Measurements from ENCODE around the gene CD93.

Gene CD93

DNA sequence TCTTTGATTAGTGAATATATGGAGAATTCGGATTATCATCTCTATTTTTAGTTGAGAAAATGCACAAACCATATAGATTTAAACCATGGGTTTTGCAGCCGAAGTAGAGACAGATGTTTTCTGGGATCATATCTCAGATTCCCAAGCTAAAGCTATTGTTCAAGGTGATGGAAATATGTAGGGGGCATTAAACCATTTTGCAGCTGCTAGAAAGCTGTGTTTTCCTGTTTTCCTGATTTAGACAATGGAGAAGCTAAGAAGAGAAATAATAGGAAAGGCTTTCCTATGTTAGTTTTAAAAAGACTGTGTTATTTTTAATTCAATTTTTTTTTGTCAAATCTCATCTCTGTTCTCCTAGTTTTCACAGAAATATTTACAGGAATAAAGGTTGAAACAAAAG lies 6.2 kb downstream of the CD93 start:
- no peak for DNase-seq

DNA sequence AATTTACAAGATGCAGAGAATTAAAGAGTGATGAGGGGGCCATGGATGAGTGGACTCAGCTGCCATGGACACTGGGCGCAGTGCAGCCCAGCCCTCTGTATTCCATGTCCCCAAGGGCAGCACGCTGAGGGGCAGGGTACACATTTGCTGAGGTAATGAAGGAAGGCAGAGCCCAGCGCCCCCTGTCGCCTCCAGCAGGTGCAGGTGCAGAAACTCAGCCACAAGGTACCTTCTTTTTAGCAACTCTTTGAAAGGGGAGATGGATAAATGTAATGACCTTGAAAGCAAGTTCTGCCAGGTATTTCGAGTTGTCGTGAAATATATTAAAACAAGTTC lies 7.1 kb downstream of the CD93 start:
- DNase-seq, result peak; percentile 47

DNA sequence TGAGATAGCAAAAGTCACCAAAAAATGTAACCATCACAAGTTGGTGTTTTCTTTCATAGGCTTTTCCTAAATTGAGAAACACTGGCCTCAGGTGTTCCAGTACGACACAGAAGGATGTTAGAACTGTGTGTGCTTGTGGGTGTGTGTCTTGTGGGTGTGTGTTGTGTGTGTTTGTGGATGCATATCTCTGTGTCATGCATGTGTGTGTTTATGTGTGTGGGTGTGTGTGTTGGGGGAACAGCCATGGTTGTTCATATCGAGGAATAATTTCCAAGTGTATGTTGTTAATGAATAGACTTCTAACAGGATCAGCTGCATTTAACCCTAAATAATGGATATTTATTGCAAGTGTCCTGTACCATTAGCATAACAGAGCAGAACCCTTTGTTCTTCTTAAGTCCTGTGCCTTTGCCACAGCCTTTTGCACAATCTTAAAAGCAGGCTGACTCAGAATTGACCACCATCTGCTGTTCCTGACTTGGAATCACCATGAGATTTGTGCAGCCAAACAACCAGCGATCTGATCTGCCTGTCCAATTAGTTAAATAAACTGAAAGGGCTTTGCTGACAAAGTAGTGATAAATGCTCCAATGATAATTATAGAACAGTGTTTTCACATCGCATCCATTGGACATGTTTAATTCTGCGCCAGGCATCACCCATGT lies 7.6 kb downstream of the CD93 start:
- no peak for DNase-seq

DNA sequence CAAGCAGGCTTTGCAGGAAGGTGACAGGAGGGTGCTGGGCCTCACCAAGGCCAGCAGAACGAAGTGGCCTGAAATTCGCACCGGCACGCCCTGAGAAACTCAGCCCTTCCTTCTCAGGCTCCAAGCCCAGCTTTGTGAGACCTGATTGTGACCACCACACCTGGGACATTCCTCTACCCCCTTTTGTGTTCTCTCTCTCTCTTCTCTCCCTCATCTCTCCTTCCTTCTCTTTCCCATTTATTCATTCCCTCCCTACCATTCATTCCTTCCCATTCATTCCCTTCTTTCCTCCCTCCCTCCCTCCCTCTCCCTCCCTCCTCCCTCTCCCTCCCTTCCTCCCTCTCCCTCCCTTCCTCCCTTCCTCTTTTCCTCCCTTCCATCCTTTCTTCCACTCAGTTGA lies 8.8 kb downstream of the CD93 start:
- DNase-seq, result no peak

DNA sequence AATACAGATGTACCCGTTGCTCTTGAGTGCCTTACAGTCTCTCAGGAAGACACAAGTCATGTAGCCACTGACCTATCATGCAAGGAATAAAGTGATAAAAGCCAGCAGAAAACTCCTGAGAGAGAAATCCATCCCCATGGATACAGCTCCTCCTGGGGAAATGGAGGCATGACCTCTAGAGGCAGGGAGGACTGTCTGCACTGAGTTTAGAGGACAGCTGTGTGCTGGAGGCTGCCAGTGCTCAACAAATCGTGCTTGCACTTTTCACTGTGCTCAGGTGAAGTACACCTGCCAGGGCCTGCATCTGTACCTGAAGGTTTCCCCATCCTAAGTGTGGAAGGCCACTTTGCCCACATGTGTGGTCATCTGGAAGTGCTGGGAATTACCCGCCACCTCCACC lies 12.1 kb downstream of the CD93 start:
- no peak for DNase-seq

DNA sequence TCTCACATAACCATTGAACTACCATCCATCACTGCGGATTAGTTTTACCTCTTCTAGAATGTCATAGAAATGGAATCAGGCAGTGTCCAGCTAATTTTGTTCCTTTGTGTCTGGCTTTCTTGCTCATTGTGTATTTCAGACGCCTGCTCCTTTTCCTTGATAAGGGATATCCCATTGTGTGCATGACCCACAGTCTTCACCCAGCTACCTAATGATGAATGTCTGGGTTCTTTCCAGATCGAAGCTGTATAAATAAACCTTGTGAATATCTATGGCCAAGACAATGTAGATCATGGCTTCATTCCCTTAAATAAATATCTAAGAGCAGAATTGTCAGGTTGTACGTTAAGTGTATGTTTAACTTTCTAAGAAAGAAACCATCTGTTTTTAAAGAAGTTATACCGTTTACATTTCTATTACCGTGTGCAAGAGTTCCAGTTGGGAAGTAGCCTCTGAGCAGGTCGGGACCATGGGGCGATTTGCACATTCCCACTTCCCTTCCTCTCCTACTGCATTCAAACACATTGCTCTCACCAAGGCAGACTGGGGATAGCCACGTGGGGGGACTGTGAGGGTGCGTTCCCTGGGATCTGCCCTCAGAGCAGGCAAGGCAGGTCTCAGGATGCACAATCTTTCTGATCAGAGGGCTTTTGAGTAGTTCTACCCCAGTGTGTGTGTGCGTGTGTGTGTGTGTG lies 13.1 kb downstream of the CD93 start:
- no peak for DNase-seq

DNA sequence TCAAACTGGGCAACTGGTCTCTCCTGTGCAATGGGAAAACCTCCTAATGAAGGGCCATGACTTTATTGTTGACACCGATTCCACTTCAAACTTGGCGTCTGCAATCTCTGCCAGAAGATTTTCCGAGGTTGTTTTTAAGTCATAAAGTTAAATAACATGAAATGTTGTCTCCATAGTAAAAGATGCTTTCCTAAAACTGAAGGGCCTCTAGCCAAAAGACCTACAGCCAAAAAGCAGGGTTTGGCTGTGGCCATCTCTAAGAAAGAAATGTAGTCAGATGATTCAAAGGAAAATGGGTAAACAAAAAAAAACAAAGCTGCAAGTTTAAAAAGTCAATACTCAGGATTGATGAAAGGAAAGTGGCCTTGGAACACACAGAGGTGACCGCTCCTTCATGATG lies 14.1 kb downstream of the CD93 start:
- DNase-seq, result no peak

DNA sequence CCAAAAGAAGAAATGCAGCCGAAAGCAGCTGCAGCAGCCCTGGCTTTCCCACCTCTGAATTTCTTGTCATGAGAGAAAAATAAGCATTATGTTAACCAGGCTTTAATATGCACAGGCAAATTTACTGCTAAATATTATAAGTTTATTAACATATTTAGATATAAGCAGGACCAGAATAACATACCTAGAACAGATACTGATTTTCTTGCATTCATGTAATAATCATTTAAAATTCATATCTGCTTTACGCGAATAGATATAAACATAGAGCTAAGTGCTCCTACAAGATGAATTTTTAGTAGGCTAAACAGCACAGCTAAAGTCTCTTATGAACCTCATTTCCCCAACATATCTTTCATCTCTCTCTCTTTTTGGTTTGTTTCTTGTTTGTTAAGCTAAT lies 14.7 kb downstream of the CD93 start:
- DNase-seq, result no peak

DNA sequence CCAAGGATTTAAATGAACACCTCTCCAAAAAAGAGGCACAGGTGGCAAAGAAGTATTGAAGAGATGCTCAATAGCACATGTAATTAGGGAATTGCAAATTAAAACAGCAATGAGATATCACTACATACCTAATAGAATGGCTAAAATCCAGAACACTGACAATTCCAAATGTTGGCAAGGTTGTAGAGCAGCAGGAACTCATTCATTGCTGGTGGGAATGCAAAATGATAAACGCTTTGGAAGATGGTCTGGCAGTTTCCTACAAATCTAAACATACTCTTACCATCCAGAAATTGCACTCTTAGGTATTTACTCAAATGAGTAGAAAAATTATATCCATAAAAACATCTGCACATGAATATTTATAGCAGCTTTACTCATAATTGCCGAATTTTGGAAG lies 17.0 kb downstream of the CD93 start:
- no peak for DNase-seq

DNA sequence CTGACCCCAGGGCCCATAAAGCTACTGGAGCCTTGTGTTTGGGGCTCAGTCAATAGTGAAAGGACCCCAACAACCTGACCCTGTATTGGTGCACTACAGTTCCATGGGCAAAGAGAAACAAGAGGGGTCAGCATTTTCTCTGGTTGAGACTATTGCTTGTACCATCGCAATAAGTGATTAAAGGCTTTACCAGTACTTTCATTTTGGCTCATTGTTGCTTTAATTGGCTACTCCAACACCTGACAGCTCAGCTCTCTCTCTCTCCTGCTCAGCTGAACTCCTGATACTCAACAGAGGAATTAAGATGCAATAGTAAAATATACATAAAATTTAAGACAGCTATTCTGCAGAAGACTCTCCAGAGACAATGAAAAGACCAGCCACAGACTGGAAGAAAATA lies 17.8 kb downstream of the CD93 start:
- DNase-seq, result no peak

DNA sequence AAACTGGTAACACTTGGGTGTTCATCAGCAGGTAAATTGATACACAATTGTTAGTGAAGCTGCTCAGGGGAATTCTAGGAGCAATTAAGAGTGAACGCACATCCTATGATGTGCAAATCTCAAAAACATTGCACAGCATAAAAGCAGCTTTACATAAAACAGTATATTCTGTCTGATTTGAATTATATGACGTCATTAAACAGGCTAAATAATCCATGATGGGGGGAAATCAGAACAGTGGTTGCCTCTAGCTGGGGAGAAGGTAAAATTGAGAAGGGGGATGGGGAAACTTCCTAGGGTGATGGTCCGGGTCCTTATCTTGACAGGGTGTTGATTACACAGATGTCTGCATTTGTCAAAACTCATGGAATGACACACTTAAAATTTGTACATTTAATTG lies 19.4 kb downstream of the CD93 start:
- DNase-seq, result no peak

DNA sequence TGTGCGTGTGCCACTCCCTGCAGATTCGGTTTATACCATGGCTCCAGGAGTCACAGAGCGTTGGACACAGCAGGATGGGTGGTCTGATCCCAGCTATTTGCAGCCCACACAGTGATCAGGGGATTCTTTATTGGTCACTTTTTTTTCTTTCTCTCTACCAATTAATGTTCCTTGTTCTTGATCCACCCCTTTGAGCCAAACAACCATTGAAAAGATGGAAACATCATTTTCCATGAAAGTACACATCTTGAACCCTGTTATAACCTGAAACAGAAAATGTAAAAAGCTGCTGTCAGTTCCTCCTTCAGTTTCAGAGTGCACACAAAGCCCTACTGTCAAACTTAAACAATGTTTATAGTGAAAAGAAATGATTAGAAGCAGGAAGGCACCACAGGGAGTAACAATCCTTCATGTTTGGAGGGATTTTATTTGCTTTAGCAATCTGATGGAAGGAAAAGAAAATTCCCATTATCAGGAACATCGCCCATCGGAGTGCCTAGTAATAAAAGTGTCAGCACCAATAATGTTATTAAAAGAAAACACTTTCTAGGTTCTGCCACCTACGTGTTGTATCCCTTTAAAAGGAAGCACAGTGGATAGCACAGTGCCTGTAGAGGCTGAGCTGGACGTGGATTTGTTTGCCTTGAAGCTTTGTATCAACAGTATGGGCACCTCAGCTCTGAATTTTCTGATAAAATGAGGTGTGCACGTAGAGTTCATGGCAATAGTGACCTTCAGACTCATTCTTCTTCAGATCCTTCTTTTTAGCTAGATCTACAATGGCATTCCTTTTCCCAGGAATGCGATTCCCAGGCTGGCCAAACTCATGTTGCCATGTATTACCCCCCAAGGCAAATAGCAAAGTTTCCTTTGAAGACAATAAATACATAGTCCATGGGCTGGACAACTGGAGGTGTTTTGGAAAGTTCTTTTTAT lies 20.6 kb downstream of the CD93 start:
- DNase-seq, result no peak

DNA sequence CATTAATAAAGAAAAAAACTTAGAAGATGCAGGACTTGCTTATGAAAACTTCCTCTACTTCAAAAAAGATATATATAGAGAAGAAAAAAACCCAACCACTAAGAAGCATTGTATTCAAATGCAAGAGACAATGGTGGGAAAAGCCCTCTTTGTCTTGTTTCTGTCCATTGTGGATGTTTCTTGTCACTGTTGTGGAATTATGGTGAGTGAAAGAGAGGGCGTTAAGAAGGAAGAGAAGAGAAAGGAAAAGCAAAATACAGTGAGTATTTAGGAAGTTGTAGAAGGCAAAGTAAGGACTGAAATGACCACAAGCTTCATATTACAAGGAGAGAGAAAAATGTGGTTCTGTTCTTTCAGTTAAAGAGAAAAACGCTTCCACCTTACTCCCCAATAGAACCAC lies 22.5 kb downstream of the CD93 start:
- DNase-seq, result no peak

DNA sequence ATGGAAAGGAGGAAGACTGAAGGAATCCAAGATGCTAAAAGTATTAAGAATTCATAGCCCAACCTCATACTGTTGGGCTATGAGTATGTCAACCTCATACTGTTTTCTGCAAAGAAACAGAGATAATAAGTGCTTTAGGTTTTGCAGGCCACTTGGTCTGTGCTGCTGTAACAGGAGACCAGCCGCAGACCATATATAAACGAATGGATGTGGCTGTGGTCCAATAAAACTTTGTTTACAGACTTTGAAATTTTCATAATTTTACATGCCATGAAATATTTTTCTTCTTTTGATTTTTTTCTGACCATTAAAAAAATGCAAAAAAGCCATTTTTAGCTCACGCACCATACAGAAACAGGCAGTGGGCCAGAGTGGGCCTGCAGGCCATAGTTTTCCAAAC lies 23.0 kb downstream of the CD93 start:
- DNase-seq, result no peak

DNA sequence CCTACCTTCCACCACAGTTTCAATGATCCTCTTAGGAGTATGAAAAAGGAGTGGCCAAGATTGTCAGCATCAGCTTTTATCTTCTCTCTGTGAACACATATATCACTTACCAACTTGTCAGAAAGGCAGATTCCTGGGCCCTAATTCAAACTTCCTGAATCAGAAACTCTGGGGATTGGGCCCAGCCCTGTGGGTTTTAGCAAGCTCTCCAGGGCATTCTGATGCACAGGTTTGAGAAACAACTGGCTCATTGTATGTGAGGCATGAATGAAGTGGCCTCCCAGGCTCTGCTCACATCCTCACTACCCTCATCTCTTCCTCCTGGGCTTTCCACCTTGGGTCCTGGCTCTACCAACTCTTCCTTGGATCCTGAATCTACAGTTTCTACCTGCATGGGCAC lies 23.5 kb downstream of the CD93 start:
- DNase-seq, result no peak

DNA sequence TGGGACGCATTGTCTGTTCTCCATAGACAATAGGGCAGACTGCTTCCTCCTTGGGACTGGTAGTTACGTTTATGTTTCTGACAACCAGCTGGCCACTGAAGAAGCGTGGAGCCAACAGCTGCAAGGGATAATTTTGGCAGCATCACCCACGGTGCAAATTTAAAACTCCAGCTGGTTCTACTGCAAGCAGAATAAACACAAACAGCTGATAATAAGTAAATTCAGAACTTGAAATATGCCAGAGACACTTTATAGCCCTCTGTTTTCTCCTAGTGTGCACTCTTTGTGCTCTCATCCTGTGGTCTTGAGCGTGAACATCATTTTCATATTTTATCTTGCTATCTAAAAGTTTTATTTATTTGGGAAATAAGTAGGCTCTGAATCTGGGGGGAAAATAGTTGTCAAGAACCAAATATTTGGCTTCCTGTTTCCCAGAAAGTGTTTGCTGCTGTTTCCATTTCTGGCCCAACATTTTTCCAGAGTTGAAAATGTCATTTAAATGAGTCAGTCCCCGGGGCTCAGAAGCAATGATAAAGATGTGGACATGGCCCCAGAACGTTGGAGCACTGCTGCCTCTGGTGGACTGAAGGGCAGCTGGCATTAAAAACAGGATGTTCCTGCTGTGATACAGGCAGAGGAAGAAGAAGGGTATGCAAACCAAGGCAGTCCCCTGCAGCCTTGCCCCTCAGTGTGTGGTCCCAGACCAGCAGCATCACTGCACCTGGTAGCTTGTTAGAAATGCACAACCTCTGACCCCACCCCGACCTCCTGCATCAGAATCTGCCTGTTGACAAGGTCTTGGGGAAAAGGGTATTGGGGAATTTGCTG lies 24.2 kb downstream of the CD93 start:
- DNase-seq, result peak; percentile 9

DNA sequence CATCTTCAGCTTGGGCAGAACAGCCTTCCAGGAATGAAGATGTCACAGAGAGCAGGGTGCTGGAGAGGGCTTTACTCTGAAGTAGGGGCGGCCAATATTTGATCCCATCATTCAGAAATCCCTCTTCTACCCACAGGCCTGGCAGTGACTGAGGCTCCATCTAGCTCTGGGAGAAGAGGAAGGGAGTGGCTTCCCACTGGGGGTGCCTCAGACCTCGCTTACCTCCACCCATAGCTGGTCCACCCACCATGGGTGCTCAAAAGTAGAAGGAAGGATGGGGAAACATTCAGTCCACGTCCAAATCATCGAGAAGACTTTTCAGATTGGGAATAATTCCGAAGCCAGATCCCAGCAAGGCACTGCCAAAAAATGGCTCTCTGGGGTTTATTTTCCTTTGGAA lies 24.9 kb downstream of the CD93 start:
- no peak for DNase-seq

DNA sequence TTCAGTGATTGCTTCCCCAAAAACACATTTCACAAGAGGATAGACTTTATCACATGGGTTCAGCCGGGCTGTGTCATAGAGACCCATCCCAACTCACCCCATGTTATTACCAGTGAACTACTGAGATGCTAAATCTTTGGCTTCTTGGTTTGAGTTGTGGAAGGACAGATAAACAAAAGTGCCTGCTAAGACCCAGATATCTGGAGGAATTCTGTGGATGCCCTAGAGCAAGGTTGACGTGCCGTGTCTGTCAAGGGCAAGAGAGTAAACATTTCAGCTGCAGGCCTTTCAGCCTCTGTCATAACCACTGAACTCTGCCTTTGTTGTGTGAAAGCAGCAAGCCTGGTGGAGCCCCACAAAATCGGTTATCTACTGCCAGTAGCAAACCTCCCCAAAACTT lies 25.5 kb downstream of the CD93 start:
- DNase-seq, result no peak

DNA sequence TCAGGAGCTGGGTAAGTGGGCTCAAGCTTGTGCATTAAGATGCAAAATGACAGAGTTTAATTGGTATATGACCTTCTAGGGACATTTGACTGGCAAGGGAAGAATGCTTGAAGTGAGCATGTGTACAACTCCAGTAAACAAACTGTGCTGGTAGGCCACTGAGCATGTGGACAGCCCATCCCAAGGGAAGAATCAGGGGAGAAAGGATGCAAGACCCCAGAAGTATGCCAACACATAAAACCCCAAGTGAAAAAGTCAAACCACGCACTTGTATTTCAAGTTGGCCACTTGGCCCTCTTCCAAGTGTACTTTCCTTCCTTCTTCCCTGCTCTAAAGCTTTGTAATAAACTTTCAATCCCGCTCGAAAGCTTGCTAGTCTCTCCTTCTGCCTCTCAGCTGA lies 26.3 kb downstream of the CD93 start:
- no peak for DNase-seq

DNA sequence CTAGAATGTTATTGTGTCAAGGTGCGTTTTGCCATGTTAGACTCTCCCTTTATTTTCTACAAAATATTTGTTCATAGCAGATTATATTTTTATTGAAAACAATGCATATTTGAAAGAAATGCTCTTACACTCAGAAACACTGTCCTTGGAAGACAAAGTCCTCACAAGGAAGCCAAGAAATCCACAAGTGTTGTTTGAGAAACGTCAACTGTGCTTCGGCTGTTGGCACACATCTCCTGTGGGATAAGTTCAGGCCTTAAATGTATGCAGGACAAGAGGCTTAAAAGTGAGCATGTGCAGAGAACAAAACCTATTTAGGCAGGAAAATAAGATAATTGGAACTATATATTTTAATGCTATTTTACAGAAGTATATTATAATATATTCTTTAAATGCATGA lies 27.1 kb downstream of the CD93 start:
- DNase-seq, result no peak

DNA sequence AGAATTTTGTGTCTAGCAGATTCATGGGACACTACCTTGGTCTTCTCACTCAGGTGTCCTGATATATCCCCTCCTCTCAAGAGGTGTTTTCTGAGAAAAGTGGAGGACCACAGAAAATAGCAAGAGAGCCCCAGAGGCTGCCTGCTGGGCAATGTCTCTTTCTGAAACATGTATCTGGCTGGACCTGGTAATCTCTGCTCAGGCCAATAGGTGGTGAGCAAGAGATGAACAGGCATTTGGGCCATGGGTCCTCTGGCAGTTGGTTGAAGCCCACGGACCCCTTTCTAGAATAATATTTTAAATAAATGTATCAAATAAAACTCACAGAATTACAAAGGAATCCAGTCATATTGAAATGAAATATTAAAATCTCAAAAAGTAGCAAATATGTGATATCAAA lies 27.9 kb downstream of the CD93 start:
- no peak for DNase-seq

DNA sequence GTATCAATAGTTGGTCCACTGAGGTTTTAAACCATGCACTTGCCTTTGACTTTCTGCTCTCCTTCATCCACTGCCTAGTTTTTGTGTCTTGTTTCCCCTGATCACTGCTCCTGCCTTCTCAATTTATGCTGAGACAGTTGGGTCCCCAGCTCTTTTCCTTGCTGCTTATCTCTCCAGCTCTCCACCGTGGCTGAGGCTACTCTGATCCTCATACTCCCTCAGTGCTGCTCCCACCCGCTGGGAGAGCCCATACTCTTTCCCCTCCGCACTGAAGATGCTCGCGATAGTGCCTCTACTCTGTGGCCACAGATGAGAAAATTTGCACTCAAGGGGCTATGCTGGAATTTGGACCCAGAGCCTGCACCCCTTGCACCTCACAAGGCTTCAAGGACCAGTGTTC lies 33.2 kb downstream of the CD93 start:
- no peak for DNase-seq
